Measurements from ENCODE around the gene PCP2. TPM values are rescaled to one million over a fixed set of nuclear protein-coding genes. Genes with fewer than 3 reads are reported as not detected.

PCP2 gene
- total RNA-seq, 1 experiment from 2014 or later = not detected

GRCh38 chr19:7582446-7582845, 51.1 kb downstream of the PCP2 start:
- Histone ChIP-seq H3K9ac (ENCODE audit: extremely low read depth, insufficient read length, low read length) (no peak overlapping the region), H2BK20ac (ENCODE audit: low read depth, low read length, poor library complexity, severe bottlenecking) (no peak overlapping the region), H3K23ac (ENCODE audit: insufficient read length, low read depth, low read length) (no peak overlapping the region), H3K14ac (ENCODE audit: insufficient read depth, low read length) (no peak overlapping the region; the same call in 1 of the 2 replicates), H3T11ph (ENCODE audit: low read length) (no peak overlapping the region), H2BK15ac (ENCODE audit: low read depth, low read length) (no peak overlapping the region), H4K8ac (replicated peaks; ENCODE audit: insufficient read length, low read depth, low read length) (no peak overlapping the region), H2AK5ac (ENCODE audit: insufficient read length, low read length) (no peak overlapping the region), H2BK120ac (ENCODE audit: low read depth, low read length, poor library complexity, severe bottlenecking) (no peak overlapping the region), H3K4me1 (ENCODE audit: insufficient read depth, low read length) (no peaks in the 10 kb centered on the region), H3K18ac (ENCODE audit: insufficient read length, low read depth, low read length) (no peak overlapping the region), H3K4me2 (ENCODE audit: insufficient read depth, insufficient read length, low read length) (no peak overlapping the region), H3K79me1 (ENCODE audit: insufficient read depth, low read depth, low read length, poor library complexity, severe bottlenecking) (no peaks in the 10 kb centered on the region), H3K27ac (ENCODE audit: insufficient read length, low read depth, low read length) (no peak overlapping the region), H2AFZ (ENCODE audit: low read length) (no peak overlapping the region), H3K79me2 (ENCODE audit: insufficient read depth, low read length) (no peaks in the 10 kb centered on the region), H4K91ac (ENCODE audit: insufficient read length, low read depth, low read length) (no peak overlapping the region), H3K4ac (ENCODE audit: low read depth, low read length) (no peak overlapping the region), H2BK12ac (ENCODE audit: insufficient read length, low read depth, low read length) (no peak overlapping the region), H3K23me2 (ENCODE audit: insufficient read length, low read depth, low read length, poor library complexity, severe bottlenecking) (no peaks in the 10 kb centered on the region), H3K56ac (ENCODE audit: insufficient read length, low read depth, low read length) (no peak overlapping the region), H4K5ac (ENCODE audit: insufficient read length, low read depth, low read length) (no peak overlapping the region), H4K20me1 (ENCODE audit: control insufficient read depth, insufficient read depth, insufficient read length) (no peaks in the 10 kb centered on the region), H3K9me3 (ENCODE audit: control insufficient read depth, low read depth, low read length) (no peaks in the 10 kb centered on the region), H3K27me3 (ENCODE audit: insufficient read depth, low read length) (no peaks in the 10 kb centered on the region), H2BK5ac (ENCODE audit: insufficient read length, low read length) (no peak overlapping the region)
- no peak for TF ChIP-seq CTCF (conservative IDR thresholded peaks at IDR 0.05)
- H3K4me3 Mint-ChIP-seq = no peak overlapping the region
- H3K4me1 Mint-ChIP-seq = no peaks in the 10 kb centered on the region
- peaks cover 57% of the 10 kb centered on the region for H3K27me3 Mint-ChIP-seq (ENCODE audit: low read depth)
- H3K27ac Mint-ChIP-seq = peak overlapping the region in 1 of 3 experiments; percentile 12; a peak in 1 of 7 replicates
- no peaks in the 10 kb centered on the region for H3K36me3 Mint-ChIP-seq (ENCODE audit: insufficient read depth in 1 of 3, low read depth in 3 of 3)
- no CpG with 5 or more reads among the region's 11 CpGs for WGBS (ENCODE audit: extremely low coverage, insufficient read length, low lambda C conversion rate)
- no peak for DNase-seq
- H3K9me3 Mint-ChIP-seq = no peaks in the 10 kb centered on the region

Small RNA genes within 50 kb of the gene (microRNA-seq; reads per million reads assigned to microRNA genes)
- gene MIR6792 (ENCODE audit: borderline microRNAs expressed) = not detected

Other genes with a start within 250 kb of the PCP2 start
- 2.4 and 2.8 TPM in 2 replicates for gene PEX11G, start 144.7 kb downstream of the PCP2 start, total RNA-seq (2021)
- 40.5 and 41.5 TPM in 2 replicates for gene ZNF358, start 117.6 kb downstream of the PCP2 start, total RNA-seq (2021)
- gene MCOLN1, start 111.1 kb downstream of the PCP2 start, total RNA-seq (2021) = 15.7 and 18.7 TPM in 2 replicates
- 130 and 135 TPM in 2 replicates for gene PNPLA6, start 98.0 kb downstream of the PCP2 start, total RNA-seq (2021)
- 28.4 and 31.3 TPM in 2 replicates for gene CAMSAP3, start 37.9 kb downstream of the PCP2 start, total RNA-seq (2021)
- gene XAB2, start 4.2 kb downstream of the PCP2 start, total RNA-seq (2021) = 48.0 and 50.6 TPM in 2 replicates
- gene PET100, start 3.9 kb downstream of the PCP2 start, total RNA-seq (2021) = 129 and 143 TPM in 2 replicates
- gene STXBP2, start 3.4 kb upstream of the PCP2 start, total RNA-seq (2021) = 80.3 and 92.5 TPM in 2 replicates
- not detected in 2 replicates for gene RETN, start 35.3 kb upstream of the PCP2 start, total RNA-seq (2021)
- 0.13 TPM in 1 of 2 replicates, not detected in the other for gene MCEMP1, start 43.4 kb upstream of the PCP2 start, total RNA-seq (2021)
- 77.4 and 87.8 TPM in 2 replicates for gene TRAPPC5, start 47.1 kb upstream of the PCP2 start, total RNA-seq (2021)
- not detected in 2 replicates for gene FCER2, start 68.4 kb upstream of the PCP2 start, total RNA-seq (2021)
- 0.26 TPM in 1 of 2 replicates, not detected in the other for gene CLEC4G, start 98.4 kb upstream of the PCP2 start, total RNA-seq (2021)
- not detected in 2 replicates for gene CD209, start 113.8 kb upstream of the PCP2 start, total RNA-seq (2021)
- gene CLEC4M, start 129.5 kb upstream of the PCP2 start, total RNA-seq (2021) = not detected in 2 replicates
- gene EVI5L, start 196.5 kb upstream of the PCP2 start, total RNA-seq (2021) = 7.1 and 7.8 TPM in 2 replicates
- gene PRR36, start 240.7 kb upstream of the PCP2 start, total RNA-seq (2021) = 20.4 and 21.4 TPM in 2 replicates